Coronary artery (tissue), 2 donors: ENCODE data around the gene YAE1.
A peak's percentile ranks its signal among the peaks of the same experiment; 100 is the strongest.

Source experiments
- DNase-seq: peaks from one replicate; pipeline ENCODE4 v3.0.0-alpha.2; 2017; ENCODE audit warnings: low spot score
- H3K27ac ChIP-seq, 2 donors: fragments of 200-600 bp; sonication (generic); one replicate each; pipeline ENCODE4 v1.5.1; 2016 to 2019
- H3K4me3 ChIP-seq: fragments of 200-600 bp; sonication (generic); 2 replicates; pipeline ENCODE4 v1.5.1; 2016; ENCODE audit warnings: mild to moderate bottlenecking, moderate library complexity
- TF ChIP-seq, protein P1 (sequence below): fragments of 200-600 bp; sonication (generic); IDR thresholded peaks from one replicate; pipeline ENCODE4 v1.5.1; 2019; ENCODE audit warnings: antibody characterized with exemption

YAE1 gene

DNA sequence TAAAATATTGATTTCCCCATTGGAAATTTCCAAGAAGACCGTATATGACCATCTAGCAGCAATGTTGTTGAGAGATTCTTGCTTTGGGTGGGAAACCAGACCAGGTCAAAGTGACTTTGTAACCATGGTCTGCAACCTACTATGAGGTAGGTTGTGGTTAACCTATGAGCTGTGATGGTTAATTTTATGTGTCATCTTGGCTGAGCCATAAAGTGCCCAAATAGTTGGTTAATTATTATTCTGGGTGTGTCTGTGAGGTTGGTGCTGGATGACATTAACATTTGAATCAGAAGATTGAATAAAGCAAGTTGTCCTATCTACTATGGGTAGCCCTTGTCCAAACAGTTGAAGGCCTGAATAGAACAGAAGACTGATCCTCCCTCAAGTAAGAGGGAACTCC lies 38.9 kb downstream of the YAE1 start:
- DNase-seq = no peak
- Histone ChIP-seq H3K27ac (no peak overlapping the region), H3K4me3 (no peak overlapping the region)
- TF ChIP-seq, protein P1, sequence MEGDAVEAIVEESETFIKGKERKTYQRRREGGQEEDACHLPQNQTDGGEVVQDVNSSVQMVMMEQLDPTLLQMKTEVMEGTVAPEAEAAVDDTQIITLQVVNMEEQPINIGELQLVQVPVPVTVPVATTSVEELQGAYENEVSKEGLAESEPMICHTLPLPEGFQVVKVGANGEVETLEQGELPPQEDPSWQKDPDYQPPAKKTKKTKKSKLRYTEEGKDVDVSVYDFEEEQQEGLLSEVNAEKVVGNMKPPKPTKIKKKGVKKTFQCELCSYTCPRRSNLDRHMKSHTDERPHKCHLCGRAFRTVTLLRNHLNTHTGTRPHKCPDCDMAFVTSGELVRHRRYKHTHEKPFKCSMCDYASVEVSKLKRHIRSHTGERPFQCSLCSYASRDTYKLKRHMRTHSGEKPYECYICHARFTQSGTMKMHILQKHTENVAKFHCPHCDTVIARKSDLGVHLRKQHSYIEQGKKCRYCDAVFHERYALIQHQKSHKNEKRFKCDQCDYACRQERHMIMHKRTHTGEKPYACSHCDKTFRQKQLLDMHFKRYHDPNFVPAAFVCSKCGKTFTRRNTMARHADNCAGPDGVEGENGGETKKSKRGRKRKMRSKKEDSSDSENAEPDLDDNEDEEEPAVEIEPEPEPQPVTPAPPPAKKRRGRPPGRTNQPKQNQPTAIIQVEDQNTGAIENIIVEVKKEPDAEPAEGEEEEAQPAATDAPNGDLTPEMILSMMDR = no peak

DNA sequence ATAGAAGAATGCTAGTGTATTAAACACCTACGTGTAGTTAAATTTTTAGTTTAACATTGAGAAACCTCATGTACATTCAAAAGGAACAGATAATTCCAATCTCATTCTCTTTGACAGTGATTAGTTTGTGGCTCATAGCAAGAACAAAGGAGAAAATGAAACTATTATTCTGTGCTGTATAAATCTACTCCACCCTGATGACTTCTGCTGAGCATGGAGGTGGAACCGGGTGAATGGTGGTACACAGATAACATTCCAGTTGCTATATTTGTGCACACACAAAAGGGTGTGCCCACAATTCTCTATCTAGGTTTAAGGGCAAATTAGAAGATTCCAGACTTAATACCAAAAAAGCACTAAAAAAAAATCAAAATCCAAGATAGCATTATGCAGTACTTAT lies 40.1 kb downstream of the YAE1 start:
- H3K27ac ChIP-seq = no peak overlapping the region
- H3K4me3 ChIP-seq = no peak overlapping the region
- DNase-seq = no peak
- TF ChIP-seq, protein P1 = no peak

DNA sequence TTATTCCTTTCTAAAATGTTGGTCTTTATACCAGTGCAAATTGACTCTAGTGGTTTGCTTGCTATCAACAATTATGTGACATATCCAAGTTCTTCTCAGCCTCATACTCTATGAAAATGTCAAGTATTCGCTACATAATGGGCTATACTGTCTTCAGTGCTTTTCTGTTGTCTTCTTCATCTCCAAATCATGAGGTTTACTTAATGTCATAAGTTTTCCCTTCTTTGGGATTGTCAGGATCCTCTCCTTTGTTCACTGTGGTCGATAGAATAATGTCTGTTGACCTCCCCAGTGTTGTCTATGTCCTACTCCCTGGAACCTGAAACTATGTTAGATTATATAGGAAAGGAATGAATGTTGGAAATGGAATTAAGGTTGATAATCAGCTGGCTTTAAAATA lies 40.7 kb downstream of the YAE1 start:
- Histone ChIP-seq H3K27ac (no peak overlapping the region), H3K4me3 (no peak overlapping the region)
- TF ChIP-seq, protein P1 = no peak
- no peak for DNase-seq

DNA sequence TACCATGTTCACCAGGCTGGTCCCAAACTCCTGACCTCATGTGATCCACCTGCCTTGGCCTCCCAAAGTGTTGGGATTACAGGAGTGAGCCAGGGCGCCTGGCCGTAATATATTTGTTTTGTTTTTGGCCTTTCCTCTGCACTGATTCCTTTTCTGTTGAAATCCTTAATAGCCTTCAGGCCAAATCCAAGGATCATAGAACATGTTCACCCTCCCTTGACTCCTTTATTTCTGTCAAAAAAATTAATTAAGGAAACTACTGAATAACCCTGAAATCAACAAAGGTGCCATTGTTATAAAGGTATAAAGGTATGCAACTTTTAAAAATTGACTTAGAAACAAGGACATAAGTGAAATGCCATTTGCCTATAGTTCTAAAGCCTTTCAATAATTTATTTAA lies 41.7 kb downstream of the YAE1 start:
- Histone ChIP-seq H3K4me3 (no peak overlapping the region), H3K27ac (no peak overlapping the region)
- TF ChIP-seq, protein P1 = no peak
- no peak for DNase-seq

DNA sequence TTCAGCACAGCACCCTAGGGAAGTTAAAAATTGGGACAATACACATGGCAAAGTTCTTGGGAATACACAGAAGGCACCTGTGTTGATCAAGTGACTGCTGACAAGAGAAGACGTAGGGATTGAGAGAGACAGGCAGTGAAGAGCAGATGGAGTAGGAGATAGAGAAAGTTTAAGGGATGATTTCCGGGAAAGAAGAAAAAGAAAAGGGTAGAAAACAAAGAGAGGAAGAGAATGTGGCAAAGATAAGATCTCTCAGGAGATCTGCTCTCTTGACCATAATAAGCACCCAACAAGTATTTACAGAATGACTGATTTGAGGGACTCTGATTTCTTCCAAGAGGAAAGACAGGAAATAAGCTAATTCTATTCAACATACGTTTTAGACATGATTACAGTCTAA lies 42.1 kb downstream of the YAE1 start:
- Histone ChIP-seq H3K27ac (no peak overlapping the region), H3K4me3 (no peak overlapping the region)
- TF ChIP-seq, protein P1 = no peak
- DNase-seq = no peak

DNA sequence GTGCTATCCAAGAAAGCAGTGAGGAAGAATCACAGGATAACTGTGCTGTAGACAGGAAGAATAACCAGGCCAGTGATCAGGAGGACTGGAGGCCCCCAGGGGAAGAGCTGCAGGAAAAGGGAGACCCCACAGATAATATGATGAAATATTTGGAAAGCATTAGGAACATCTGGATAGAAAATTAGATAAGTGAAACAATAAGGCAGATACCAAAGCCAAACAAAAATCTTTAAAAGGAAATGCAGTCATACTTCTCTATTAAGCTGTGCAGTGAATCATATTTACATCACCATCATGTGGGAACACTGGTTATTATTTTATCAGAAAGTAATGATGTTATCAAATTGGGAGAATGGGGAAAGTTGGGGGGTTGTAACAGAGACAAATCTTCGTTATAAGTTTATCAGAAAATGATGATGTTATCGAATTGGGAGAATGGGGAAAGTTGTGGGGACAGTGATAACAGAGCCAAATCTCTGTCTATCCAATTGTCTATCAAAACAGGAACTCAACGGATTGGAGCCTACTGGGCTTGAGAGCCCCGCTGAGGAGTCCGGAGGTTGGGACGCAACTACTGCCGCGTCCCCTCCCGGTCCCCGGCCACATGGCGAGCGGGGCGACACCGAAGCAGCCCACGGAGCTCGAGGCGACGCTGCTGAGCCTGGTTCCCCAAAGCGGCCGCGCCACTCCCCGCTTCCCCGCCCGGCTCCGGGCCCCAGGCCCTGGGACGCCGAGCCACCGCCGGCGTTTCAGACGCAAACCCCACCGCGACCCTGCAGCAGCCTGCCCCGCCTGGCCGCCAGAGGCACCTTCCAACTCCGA lies 43.1 kb downstream of the YAE1 start:
- peak overlapping the region; percentile 62 for H3K4me3 ChIP-seq
- DNase-seq = no peak
- TF ChIP-seq, protein P1 = no peak
- no peak overlapping the region for H3K27ac ChIP-seq

DNA sequence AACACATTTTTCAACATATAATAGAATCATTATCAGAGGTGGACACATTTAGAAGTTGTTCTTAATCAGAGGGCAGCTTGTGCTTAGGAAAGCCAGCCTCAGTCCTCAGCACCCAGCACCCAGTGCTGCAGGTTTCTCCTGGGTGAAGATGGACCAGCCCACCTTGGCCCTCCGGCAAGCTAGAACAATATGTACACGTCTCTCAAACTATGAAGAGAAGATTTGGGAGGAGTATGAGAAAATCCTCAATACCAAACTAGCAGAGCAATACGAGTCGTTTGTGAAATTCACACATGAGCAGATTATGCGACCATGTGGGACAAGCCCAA lies 43.7 kb downstream of the YAE1 start:
- Histone ChIP-seq H3K4me3 (peak overlapping the region; percentile 62), H3K27ac (no peak overlapping the region)
- no peak for DNase-seq

More for the DNA sequence above, 43.7 kb downstream of the YAE1 start:
- TF ChIP-seq, protein P1 = no peak
